Inferior parietal cortex (tissue), 1 donor: ENCODE results near the gene PARL.
"Not testable (repeated sequence)": the region's sequence is repeated elsewhere in the genome, so short reads cannot be mapped to it uniquely, and the experiment has no call there.

ENCODE experiments used
- DNase-seq: peaks from one replicate; pipeline ENCODE4 v3.0.0-alpha.2; 2016; ENCODE audit errors: extremely low spot score

The PARL gene

GRCh38 chr3:183790700-183791099, 94.0 kb downstream of the PARL start:
- DNase-seq = no peak

- DNase-seq = no peak
Measured at GRCh38 chr3:183789826-183790225, 94.9 kb downstream of the PARL start.

- DNase-seq = not testable (repeated sequence)
Measured at GRCh38 chr3:183784503-183784902, 100.2 kb downstream of the PARL start.

GRCh38 chr3:183782576-183783276, 102.0 kb downstream of the PARL start:
- DNase-seq = no peak

GRCh38 chr3:183781246-183781645, 103.4 kb downstream of the PARL start:
- no peak for DNase-seq

- DNase-seq = no peak
Measured at GRCh38 chr3:183779896-183780465, 104.7 kb downstream of the PARL start.
